ENCODE measurements around the gene B4GALNT2. TPM values are rescaled to one million over a fixed set of nuclear protein-coding genes. Genes with fewer than 3 reads are reported as not detected.

Gene B4GALNT2
- total RNA-seq, 3 donors from 2014 or later (not counting 1 experiment from before 2014, with no cell fraction given) = 0.05 TPM; not detected in 1

GRCh38 chr17:49201481-49201927 is 68.9 kb downstream of the B4GALNT2 start:
- H3K4me1 Mint-ChIP-seq = peaks cover 27 to 43% of the 10 kb centered on the region in 2 donors
- TF ChIP-seq, protein P1, sequence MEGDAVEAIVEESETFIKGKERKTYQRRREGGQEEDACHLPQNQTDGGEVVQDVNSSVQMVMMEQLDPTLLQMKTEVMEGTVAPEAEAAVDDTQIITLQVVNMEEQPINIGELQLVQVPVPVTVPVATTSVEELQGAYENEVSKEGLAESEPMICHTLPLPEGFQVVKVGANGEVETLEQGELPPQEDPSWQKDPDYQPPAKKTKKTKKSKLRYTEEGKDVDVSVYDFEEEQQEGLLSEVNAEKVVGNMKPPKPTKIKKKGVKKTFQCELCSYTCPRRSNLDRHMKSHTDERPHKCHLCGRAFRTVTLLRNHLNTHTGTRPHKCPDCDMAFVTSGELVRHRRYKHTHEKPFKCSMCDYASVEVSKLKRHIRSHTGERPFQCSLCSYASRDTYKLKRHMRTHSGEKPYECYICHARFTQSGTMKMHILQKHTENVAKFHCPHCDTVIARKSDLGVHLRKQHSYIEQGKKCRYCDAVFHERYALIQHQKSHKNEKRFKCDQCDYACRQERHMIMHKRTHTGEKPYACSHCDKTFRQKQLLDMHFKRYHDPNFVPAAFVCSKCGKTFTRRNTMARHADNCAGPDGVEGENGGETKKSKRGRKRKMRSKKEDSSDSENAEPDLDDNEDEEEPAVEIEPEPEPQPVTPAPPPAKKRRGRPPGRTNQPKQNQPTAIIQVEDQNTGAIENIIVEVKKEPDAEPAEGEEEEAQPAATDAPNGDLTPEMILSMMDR (IDR thresholded peaks at IDR 0.05) = no peak
- H3K27me3 Mint-ChIP-seq (ENCODE audit: low read depth in 2 of 2) = no peaks in the 10 kb centered on the region
- Histone ChIP-seq H3K27ac (ENCODE audit: low read length) (no peak overlapping the region), H3K27me3 (ENCODE audit: control insufficient read depth, insufficient read depth, low read length) (no peaks in the 10 kb centered on the region), H3K36me3 (ENCODE audit: control insufficient read depth, insufficient read depth, low read length) (peaks cover 7% of the 10 kb centered on the region), H3K4me3 (ENCODE audit: low read length) (no peak overlapping the region), H3K9me3 (ENCODE audit: control insufficient read depth, insufficient read depth, low read length) (no peaks in the 10 kb centered on the region), H3K4me1 (ENCODE audit: control insufficient read depth, insufficient read depth, low read length) (peaks cover 9% of the 10 kb centered on the region)
- no peak overlapping the region for H3K4me3 Mint-ChIP-seq
- ATAC-seq = no peak
- H3K36me3 Mint-ChIP-seq = peaks cover 5% of the 10 kb centered on the region
- 86% methylated on average over 8 of the region's 8 CpGs for WGBS (ENCODE audit: insufficient coverage)
- no peak overlapping the region for H3K27ac Mint-ChIP-seq
- no peak for DNase-seq
- intact Hi-C loops (cut with micrococcal nuclease) = no loop called here
- H3K9me3 Mint-ChIP-seq = no peaks in the 10 kb centered on the region

- intact Hi-C loops (cut with micrococcal nuclease) = no loop called here
- TF ChIP-seq, protein P1 (IDR thresholded peaks at IDR 0.05) = no peak
- ATAC-seq = no peak
- Histone ChIP-seq H3K9me3 (ENCODE audit: control insufficient read depth, insufficient read depth, low read length) (no peaks in the 10 kb centered on the region), H3K4me1 (ENCODE audit: control insufficient read depth, insufficient read depth, low read length) (peaks cover 29% of the 10 kb centered on the region), H3K27me3 (ENCODE audit: control insufficient read depth, insufficient read depth, low read length) (no peaks in the 10 kb centered on the region), H3K4me3 (ENCODE audit: low read length) (no peak overlapping the region), H3K27ac (ENCODE audit: low read length) (no peak overlapping the region), H3K36me3 (ENCODE audit: control insufficient read depth, insufficient read depth, low read length) (peaks cover 11% of the 10 kb centered on the region)
- Mint-ChIP-seq H3K36me3 (peaks cover 5% of the 10 kb centered on the region), H3K27ac (no peak overlapping the region), H3K4me1 (peaks cover 35 to 55% of the 10 kb centered on the region in 2 donors), H3K4me3 (no peak overlapping the region), H3K27me3 (ENCODE audit: low read depth in 2 of 2) (no peaks in the 10 kb centered on the region), H3K9me3 (no peaks in the 10 kb centered on the region)
- 89% methylated on average over 2 of the region's 2 CpGs for WGBS (ENCODE audit: insufficient coverage)
- DNase-seq = no peak
Observed at GRCh38 chr17:49203796-49204195, 71.2 kb downstream of the B4GALNT2 start.

GRCh38 chr17:49204516-49204915 is 71.9 kb downstream of the B4GALNT2 start:
- Histone ChIP-seq H3K27ac (ENCODE audit: low read length) (no peak overlapping the region), H3K4me3 (ENCODE audit: low read length) (no peak overlapping the region), H3K36me3 (ENCODE audit: control insufficient read depth, insufficient read depth, low read length) (peaks cover 11% of the 10 kb centered on the region), H3K27me3 (ENCODE audit: control insufficient read depth, insufficient read depth, low read length) (no peaks in the 10 kb centered on the region), H3K4me1 (ENCODE audit: control insufficient read depth, insufficient read depth, low read length) (peaks cover 36% of the 10 kb centered on the region), H3K9me3 (ENCODE audit: control insufficient read depth, insufficient read depth, low read length) (no peaks in the 10 kb centered on the region)
- H3K4me1 Mint-ChIP-seq = peaks cover 42 to 62% of the 10 kb centered on the region in 2 donors
- WGBS (ENCODE audit: insufficient coverage) = 100% methylated on average over 2 of the region's 2 CpGs
- no peak overlapping the region for H3K4me3 Mint-ChIP-seq
- peaks cover 5% of the 10 kb centered on the region for H3K36me3 Mint-ChIP-seq
- no peak overlapping the region for H3K27ac Mint-ChIP-seq
- TF ChIP-seq, protein P1 (IDR thresholded peaks at IDR 0.05) = no peak
- H3K27me3 Mint-ChIP-seq (ENCODE audit: low read depth in 2 of 2) = no peaks in the 10 kb centered on the region
- no peak for ATAC-seq
- DNase-seq = no peak
- intact Hi-C loops (cut with micrococcal nuclease) = no loop called here
- H3K9me3 Mint-ChIP-seq = no peaks in the 10 kb centered on the region

- no peaks in the 10 kb centered on the region for H3K9me3 ChIP-seq (ENCODE audit: control insufficient read depth, insufficient read depth, low read length)
- H3K4me1 ChIP-seq (ENCODE audit: control insufficient read depth, insufficient read depth, low read length) = peaks cover 71% of the 10 kb centered on the region
- H3K27me3 Mint-ChIP-seq (ENCODE audit: low read depth in 2 of 2) = no peaks in the 10 kb centered on the region
- WGBS (ENCODE audit: insufficient coverage) = 39% methylated on average over 10 of the region's 10 CpGs
- intact Hi-C loops (cut with micrococcal nuclease) = no loop called here
- H3K27ac Mint-ChIP-seq = peak overlapping the region; percentile 83 to 98
- no peaks in the 10 kb centered on the region for H3K9me3 Mint-ChIP-seq
- peak overlapping the region; percentile 59 for H3K4me3 ChIP-seq (ENCODE audit: low read length)
- peaks cover 11% of the 10 kb centered on the region for H3K36me3 Mint-ChIP-seq
- ATAC-seq (peak; percentile 65 to 73 (median 66)), DNase-seq (peak; percentile 35 to 64)
- peaks cover 72 to 78% of the 10 kb centered on the region in 2 donors for H3K4me1 Mint-ChIP-seq
- H3K36me3 ChIP-seq (ENCODE audit: control insufficient read depth, insufficient read depth, low read length) = peaks cover 12% of the 10 kb centered on the region
- H3K27ac ChIP-seq (ENCODE audit: low read length) = peak overlapping the region; percentile 82
- TF ChIP-seq, protein P1 (IDR thresholded peaks at IDR 0.05) = no peak
- peak overlapping the region; percentile 100 for H3K4me3 Mint-ChIP-seq
- no peaks in the 10 kb centered on the region for H3K27me3 ChIP-seq (ENCODE audit: control insufficient read depth, insufficient read depth, low read length)
Observed at GRCh38 chr17:49209061-49209571, 76.5 kb downstream of the B4GALNT2 start.

Data from natural killer cell (primary cell).